HG02623 (cell line): ENCODE data around the gene ZNF578.
"Not testable (repeated sequence)": the region's sequence is repeated elsewhere in the genome, so short reads cannot be mapped to it uniquely, and the experiment has no call there.

Source experiments
- ATAC-seq: cut with Tn5 transposase; IDR thresholded peaks from one replicate; pipeline ENCODE4 v1.9.1; 2021; ENCODE audit warnings: moderate library complexity; ENCODE audit not compliant: unreplicated experiment

The ZNF578 gene

DNA sequence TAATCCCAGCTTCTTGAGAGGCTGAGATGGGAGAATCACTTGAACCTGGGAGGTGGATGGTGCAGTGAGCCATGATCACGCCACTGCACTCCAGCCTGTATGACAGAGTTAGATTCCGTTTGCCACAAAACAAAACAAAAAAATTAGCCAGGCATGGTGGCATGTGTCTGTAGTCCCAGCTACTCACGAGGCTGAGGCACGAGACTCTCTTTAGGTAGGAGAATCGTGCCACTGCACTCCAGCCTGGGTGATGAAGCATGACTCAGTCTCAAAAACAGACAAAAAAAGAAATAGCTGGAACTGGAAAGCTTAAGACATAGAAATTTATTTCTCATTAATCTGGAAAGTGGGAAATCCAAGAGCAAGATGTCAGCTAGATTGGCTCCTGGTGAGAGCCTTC lies 53.9 kb downstream of the ZNF578 start:
- no peak for ATAC-seq

DNA sequence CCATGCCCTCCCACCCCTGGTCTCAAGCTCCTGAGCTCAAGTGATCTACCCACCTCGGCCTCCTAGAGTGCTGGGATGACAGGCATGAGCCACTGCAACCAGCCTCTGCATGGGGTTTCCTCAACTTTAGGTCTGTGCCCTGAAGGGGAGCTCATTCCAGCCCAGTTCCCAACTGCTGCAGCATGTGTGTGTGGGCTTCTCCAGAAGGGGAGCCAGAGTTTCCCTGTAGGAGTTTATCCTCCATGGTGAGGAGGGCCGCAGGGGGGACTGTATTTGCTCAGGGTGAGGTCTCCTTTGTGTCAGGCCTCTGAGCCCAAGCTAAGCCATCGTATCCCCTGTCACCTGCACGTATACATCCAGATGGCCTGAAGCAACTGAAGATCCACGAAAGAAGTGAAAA lies 62.8 kb downstream of the ZNF578 start:
- no peak for ATAC-seq

DNA sequence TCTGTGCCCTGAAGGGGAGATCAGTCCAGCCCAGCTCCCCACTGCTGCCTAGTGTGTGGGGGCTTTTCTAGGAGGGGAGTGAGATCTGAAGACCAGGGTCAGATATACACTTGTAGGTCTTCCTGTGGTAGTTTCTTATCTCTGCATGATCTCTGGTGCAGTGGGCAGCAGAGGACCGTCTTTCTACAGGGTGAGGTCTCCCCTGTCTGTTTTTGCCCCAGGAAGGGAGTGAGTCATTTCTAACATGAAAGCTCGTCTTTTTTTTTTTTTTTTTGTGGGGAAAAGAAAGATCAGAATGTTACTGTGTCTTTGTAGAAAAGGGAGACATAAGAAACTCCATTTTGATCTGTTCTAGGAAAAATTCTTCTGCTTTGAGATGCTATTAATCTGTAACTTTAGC lies 65.3 kb downstream of the ZNF578 start:
- ATAC-seq = no peak

DNA sequence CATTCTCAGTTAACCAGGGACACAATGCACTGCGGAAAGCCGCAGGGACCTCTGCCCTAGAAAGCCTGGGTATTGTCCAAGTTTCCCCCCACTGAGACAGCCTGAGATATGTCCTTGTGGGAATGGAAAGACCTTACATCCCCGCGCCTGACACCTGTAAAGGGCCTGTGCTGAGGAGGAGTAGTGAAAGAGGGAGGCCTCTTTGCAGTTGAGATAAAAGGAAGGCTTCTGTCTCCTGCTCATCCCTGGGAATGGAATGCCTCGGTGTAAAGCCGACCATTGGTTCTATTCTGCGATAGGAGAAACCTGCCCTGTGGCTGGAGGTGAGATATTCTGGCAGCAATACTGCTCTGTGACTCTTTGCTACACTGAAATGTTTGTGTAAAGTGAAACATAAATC lies 65.8 kb downstream of the ZNF578 start:
- ATAC-seq = not testable (repeated sequence)

DNA sequence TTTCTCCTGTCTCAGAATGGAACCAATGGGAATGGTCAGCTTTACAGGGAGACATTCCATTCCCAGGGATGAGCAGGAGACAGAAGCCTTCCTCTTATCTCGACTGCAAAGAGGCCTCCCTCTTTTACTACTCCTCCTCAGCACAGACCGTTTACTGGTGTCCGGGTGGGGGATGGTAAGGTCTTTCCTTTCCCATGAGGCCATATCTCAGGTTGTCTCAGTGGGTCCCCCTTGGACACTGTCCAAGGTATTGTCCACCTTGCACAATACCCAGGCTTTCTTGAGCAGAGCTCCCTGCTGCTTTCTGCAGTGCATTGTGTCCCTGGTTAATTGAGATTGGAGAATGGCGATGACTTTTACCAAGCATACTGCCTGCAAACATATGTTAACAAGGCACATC lies 66.7 kb downstream of the ZNF578 start:
- ATAC-seq = no peak

DNA sequence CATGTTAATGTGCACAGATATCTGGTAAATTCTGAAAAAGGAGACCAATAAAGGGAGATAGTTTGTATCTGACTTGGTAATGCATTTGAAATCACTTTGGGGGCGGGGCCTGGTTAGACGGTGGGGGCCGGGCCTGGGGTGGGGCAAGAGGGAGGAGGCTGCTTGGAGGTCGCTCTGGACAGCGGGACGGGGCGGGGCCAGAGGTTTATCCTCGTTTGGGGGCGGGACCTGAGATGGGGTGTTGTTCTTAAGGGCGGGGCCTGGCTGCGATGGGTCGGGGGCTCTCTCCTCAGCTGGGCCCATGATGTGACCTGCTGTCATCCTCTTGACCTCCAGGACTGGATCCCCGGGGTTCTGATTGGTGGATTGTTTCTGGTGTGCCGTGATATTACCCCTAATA lies 69.2 kb downstream of the ZNF578 start:
- ATAC-seq = no peak

DNA sequence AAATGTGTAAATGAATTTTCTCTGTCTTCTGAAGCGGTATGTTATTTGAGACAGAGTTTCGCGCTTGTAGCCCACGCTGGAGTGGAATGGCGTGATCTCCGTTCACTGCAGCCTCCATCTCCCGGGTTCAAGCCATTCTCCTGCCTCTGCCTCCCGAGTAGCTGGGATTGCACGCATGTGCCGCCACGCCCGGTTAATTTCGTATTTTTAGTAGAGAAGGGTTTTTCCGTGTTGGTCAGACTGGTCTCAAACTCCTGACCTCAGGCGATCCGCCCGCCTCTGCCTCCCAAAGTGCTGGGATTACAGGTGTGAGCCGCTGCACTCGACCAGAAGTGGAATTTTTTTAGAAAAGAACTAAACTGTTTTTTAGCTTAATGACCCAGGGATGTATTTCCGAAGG lies 70.7 kb downstream of the ZNF578 start:
- ATAC-seq = no peak

DNA sequence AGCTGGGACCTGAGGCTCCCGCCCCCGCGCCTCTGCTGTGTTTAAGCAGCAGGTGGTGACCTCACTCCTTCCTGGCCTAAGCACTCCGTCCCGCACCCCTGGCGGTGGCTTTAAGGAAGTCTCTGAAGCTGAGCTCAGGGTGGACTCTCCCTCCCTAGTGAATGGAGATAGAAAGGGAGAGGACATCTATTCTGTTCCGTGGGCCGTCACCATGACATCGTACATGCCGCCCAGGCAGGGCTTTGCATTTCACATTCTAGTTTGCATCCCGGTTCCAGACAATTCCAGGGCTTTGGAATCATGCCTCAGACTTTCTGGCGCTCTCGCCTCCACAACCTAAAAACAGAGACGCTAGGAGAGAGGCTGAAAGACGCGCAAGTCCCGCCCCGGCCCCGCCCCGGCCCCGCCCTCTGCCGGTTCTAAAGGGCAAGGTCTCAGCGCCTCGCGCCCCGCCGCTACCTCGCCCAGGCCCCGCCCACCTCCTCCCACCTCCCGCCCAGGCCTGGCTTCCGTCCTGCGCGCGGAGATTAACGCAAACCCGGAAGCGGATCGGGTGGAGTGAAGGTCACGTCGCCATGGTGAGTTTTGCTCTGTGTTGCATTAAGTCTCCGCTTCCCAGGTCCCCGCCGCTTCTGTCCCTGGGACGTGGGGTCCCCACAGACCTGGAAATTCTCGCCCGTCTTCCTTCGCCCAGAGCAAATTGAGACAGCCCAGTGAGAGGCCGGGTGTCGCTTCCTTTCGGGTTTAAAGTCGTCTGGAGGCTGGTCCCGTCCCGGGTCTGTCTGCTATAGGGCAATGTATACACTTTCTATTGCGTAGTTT lies 74.0 kb downstream of the ZNF578 start, which contains the start of gene ZNF808:
TSS of gene ZNF808 (plus strand) at position 535 of the 822 bp plus-strand sequence. CDS start 15,617 bp downstream, outside the sequence.
- ATAC-seq = peak; percentile 74

DNA sequence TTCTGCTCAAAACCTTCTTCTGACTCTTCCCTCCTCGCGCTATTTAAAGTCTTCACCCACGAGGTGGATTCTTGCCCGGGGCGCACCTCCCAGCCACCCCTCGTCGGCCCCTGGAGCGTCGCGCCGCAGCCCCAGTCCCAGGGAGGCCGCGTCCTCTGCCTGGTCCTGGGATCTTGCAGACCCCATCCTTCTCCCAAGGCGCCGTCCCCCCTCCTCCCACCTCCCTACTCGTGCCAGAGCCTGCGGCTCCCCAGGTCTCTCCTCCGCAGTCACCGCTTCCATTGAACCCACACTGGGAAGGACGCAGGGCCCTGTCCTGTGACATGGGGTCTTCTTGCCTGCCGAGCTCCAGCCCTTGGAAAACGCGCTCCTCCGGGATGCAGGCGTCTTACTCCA lies 74.6 kb downstream of the ZNF578 start:
- peak; percentile 10 for ATAC-seq

DNA sequence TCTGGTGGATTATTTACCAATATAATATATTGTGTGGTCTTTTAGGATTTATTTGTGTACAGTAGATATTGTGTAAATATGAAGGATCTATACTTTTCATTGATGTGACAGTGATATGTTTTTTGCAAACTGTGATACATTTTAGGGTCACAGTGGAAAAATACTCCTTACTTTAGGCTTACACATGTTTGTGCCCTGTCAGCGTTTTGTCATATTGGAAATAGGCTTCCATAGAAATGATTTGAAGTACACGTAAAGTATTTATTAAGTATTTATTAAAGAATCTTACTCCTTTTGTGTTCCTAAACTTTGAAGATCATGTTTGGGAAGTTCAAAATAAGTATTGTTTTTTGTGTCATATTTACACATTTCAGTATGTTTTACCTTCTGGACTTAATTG lies 79.1 kb downstream of the ZNF578 start:
- ATAC-seq = no peak

DNA sequence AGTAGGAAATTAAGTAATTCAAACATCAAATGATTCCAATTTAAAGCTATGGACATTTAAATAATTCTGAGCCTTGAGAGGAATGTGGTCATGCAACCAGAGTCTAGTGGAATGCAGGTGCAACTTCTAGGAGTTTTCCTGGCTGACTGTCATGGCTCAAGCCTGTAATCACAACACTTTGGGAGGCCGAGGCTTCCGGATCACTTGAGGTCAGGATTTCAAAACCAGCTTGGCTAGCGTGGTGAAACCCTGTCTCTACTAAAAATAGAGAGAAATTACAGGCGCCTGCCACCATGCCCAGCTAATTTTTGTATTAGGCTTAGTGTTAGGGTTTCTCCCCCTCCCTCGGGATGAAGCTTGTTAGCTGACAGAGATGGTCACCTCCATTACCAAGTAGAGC lies 80.5 kb downstream of the ZNF578 start:
- ATAC-seq = no peak

DNA sequence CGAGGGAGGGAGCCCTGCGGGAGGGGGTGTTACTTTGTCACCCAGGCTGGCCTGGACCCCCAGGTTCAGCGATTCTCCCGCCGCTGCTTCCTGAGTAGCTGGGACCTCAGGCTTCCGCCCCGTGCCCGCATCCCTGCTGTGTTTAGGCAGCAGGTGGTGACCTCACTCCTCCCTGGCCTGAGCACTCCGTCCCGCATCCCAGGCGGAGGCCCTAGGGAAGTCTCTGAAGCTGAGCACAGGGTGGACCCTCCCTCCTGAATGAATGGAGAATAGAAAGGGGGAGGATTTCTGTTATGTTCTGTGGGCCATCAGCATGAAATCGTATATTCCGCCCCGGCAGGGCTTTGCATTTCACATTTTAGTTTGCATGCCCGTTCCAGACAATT lies 82.0 kb downstream of the ZNF578 start:
- peak; percentile 9 for ATAC-seq

DNA sequence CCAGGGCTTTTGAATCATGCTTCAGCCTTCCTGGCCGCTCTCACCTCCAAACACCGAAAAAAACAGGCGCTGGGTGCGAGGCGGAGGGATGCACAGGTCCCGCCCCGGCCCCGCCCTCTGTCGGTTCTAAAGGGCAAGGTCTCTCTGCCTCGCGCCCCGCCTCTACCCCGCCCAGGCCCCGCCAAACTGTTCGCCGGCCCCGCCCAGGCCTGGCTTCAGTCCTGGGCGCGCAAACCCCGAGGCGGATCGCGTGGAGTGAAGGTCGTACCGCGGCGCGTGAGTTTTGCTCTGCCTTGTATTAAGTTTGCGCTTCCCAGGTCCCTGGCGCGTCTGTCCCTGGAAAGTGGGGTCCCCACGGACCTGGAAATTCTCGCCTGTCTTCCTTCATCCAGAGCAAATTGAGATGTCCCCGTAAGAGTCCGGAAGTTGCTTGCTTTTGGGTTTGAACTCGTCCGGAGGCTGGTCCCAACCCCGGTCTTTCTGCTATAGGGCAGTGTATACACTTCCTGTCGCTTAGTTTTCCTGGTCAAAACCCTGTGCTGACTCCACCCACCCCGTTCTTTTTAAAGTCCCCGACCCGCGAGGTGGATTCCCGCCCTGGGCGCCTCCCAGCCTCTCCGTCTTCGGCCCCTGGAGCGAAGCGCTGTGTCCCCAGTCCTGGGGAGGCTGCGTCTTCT lies 82.6 kb downstream of the ZNF578 start:
- peak; percentile 90 for ATAC-seq

DNA sequence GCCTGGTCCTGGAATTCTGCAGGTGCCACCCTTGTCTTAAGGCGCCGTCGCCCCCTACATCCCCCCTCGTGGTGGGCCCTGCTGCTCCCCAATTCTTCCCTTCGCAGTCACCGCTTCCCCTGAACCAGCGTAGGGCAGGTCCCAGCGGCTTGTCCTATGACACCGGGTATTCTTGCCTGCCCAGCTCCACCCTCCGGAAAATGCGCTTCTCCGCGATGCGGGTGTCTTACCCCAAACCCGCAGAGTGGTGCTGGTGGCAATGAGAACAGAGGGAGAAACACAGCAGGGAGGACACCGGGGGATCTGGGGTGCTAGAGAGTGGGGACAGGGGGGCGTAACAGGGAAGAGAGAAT lies 83.1 kb downstream of the ZNF578 start:
- ATAC-seq = peak; percentile 11

DNA sequence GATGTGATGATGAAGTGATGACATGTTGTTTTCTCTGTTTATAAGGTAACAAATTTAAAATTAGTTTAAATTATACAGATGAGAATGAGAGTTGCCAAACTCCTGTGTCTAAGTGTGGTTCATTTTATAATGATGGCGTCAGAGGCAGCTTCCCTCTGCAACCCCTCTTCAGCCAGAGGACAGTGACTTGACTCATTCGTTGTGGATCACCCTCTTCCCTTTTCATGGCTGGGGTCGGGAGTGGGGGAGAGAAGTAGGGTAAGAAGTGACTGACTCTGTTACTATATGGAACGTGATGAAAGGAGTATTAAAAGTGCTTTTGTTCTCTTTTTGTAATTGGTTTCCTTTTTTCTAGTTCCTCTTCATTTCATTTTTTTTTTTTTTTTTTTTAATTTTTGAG lies 85.5 kb downstream of the ZNF578 start:
- ATAC-seq = not testable (repeated sequence)

DNA sequence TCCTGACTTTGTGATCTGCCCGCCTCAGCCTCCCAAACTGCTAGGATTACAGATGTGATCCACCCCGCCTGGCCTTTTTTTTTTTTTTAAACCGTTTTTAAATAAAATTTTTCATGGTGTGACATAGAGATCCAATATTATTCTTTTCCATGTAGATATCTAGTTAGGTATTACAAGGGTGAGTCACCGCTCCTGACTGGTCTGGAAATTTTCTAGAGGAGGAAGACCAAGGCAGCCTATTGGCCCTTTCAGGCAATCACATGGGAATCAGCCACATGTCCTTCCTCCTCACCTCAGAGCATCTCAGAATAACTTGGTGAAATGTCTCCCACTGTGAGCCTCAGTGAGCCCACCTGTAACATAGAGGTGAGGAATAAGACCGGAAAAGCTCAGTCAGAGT lies 87.8 kb downstream of the ZNF578 start:
- ATAC-seq = not testable (repeated sequence)

DNA sequence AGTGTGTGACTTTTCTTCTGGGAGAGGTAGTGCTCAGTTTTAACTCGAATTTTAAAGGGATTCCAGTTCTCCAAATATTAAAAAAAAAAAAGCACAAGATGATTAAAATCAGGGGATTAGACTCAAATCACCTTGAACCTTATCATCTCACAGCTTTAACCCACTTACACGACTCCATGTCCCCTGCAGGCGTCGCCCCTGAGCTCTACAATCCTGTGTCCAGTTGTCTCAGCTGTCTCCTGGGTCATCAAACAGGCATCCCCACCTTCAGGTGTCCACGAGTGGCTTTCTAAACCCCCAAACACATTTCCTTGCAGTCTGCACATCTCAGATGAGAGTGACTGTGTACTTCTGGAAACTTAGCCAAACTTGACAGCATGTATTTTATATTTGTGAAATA lies 88.3 kb downstream of the ZNF578 start:
- no peak for ATAC-seq

DNA sequence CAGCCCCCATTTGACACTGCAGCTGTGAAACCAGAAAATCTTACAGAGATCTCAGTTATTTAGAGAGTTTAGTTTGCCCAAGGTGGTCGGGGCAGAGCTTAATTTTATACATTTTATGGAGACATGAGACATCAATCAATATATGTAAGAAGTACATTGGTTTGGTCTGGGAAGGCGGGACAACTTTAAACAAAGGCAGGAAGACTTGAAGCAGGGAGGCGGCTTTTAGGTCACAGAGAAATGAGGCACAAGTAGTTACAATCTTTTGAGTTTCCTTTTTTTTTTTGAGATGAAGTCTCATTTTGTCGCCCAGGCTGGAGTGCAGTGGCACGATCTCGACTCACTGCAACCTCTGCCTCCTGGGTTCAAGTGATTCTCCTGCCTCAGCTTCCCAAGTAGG lies 89.2 kb downstream of the ZNF578 start:
- not testable (repeated sequence) for ATAC-seq

DNA sequence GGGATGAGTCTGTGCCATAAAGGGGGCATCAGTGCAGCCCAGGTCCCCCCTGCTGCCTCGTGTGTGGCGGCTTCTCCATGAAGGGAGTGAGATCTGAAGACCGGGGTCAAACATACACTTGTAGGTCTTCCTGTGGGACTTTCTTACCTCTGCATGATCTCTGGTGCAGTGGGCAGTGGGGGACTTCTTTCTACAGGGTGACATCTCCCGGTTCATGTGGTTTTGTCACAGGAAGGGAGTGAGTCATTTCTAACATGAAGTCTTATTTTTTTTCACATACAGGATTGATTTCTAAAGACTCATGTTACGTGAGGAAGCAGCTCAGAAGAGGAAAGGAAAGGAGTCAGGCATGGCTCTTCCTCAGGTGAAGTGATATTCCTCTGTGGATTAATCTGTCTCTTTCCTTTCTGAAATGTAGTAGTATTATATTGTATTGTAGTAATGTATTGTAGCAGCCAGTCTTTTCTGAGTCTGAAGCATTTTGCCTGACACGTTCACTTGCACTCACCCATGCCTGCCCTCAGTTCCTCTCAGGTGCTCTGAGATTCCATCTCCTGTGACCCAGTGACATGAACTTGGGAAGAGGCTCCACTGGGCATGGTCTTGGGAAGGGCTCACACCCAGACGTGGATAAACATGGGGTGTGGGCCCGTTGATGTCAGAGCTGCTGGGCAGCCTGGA lies 89.8 kb downstream of the ZNF578 start:
- no peak for ATAC-seq

DNA sequence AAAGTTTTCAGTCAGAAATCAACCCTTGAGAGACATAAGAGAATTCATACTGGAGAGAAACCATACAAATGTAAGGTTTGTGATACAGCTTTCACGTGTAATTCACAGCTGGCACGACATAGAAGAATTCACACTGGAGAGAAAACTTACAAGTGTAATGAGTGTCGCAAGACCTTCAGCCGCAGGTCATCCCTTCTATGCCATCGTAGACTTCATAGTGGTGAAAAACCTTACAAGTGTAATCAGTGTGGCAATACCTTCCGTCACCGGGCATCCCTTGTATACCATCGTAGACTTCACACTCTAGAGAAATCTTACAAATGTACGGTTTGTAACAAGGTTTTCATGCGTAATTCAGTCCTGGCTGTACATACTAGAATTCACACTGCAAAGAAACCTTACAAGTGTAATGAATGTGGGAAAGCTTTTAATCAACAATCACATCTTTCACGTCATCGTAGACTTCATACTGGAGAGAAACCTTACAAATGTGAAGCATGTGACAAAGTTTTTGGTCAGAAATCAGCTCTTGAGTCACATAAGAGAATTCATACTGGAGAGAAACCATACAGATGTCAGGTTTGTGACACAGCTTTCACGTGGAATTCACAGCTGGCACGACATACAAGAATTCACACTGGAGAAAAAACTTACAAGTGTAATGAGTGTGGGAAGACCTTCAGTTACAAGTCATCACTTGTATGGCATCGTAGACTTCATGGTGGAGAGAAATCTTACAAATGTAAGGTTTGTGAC lies 101.0 kb downstream of the ZNF578 start:
- no peak for ATAC-seq
